OCI-LY7 (cell line): Measurements from ENCODE around the gene REPIN1. TPM values are rescaled to one million over a fixed set of nuclear protein-coding genes. Genes with fewer than 3 reads are reported as not detected.

Experiments used
- BruUV-seq: library from RNA; stranded (reverse); fragments of 400-500 nt; replicated peaks from 2 replicates; lab custom pipeline; 2021; lab: Mats Ljungman, UMichigan
- CTCF ChIA-PET: fragments of 300-600 bp; sonication (Branson Sonifier 250); formaldehyde crosslinking; loops from one replicate; lab custom pipeline; 2022; ENCODE audit warnings: antibody characterized with exemption; ENCODE audit not compliant: unreplicated experiment; lab: Charles Lee
- POLR2A ChIA-PET: fragments of 300-600 bp; sonication (Branson Sonifier 250); formaldehyde crosslinking; loops from one replicate; lab custom pipeline; 2022; ENCODE audit warnings: antibody characterized with exemption; lab: Charles Lee
- DNase-seq: peaks from one replicate; pipeline ENCODE4 v3.0.0-alpha.2; 2015; ENCODE audit warnings: low spot score
- H2AFZ ChIP-seq: fragments of 200-600 bp; sonication (generic), shearing (Covaris generic); 2 replicates; pipeline ENCODE4 v1.6.1; 2014; ENCODE audit warnings: mild to moderate bottlenecking, antibody characterized with exemption, low read length, moderate library complexity
- H3K27ac ChIP-seq: fragments of 200-600 bp; sonication (generic); 2 replicates; pipeline ENCODE4 v1.5.1; 2014; ENCODE audit warnings: mixed run types, low read depth, mild to moderate bottlenecking, moderate library complexity, low read length, inconsistent platforms; ENCODE audit not compliant: poor library complexity, severe bottlenecking
- H3K36me3 ChIP-seq: fragments of 200-600 bp; sonication (generic); 2 replicates; pipeline ENCODE4 v1.6.1; 2014; ENCODE audit warnings: mild to moderate bottlenecking, antibody characterized with exemption, low read length, moderate library complexity, mixed read lengths; ENCODE audit not compliant: insufficient read depth
- H3K4me1 ChIP-seq: fragments of 200-600 bp; sonication (generic); 2 replicates; pipeline ENCODE4 v1.5.1; 2014; ENCODE audit warnings: mild to moderate bottlenecking, low read length; ENCODE audit not compliant: insufficient read depth, poor library complexity, severe bottlenecking
- H3K4me2 ChIP-seq: fragments of 200-600 bp; sonication (generic); 2 replicates; pipeline ENCODE4 v1.6.1; 2014; ENCODE audit warnings: mild to moderate bottlenecking, low read length
- H3K4me3 ChIP-seq: fragments of 200-600 bp; sonication (generic); 2 replicates; pipeline ENCODE4 v1.5.1; 2014; ENCODE audit warnings: mild to moderate bottlenecking, low read depth, low read length; ENCODE audit not compliant: poor library complexity, severe bottlenecking
- H3K79me2 ChIP-seq: fragments of 200-600 bp; sonication (generic); 2 replicates; pipeline ENCODE4 v1.6.1; 2016; ENCODE audit warnings: low read depth, mild to moderate bottlenecking, low read length, moderate library complexity, mixed read lengths; ENCODE audit not compliant: insufficient read depth
- H3K9me2 ChIP-seq: fragments of 200-600 bp; sonication (generic); 2 replicates; pipeline ENCODE4 v1.6.1; 2016; ENCODE audit warnings: mild to moderate bottlenecking, low read length, mixed read lengths; ENCODE audit not compliant: insufficient read depth
- H3K9me3 ChIP-seq: fragments of 200-600 bp; sonication (generic); 2 replicates; pipeline ENCODE4 v1.6.1; 2014; ENCODE audit warnings: mild to moderate bottlenecking, mixed run types, low read length, mixed read lengths
- H4K20me1 ChIP-seq: fragments of 200-600 bp; sonication (generic); 2 replicates; pipeline ENCODE4 v1.6.1; 2014; ENCODE audit warnings: mild to moderate bottlenecking, antibody characterized with exemption, low read length, moderate library complexity, mixed read lengths; ENCODE audit not compliant: insufficient read depth
- EZH2phosphoT487 ChIP-seq: fragments of 200-600 bp; sonication (generic); IDR thresholded peaks from 2 replicates; pipeline ENCODE4 v1.6.1; 2018; ENCODE audit warnings: low read depth, borderline replicate concordance, mild to moderate bottlenecking, mixed run types, antibody characterized with exemption, low read length, moderate library complexity, mixed read lengths
- intact Hi-C: fragments of 100-400 bp; cut with micrococcal nuclease; formaldehyde crosslinking; loops from one replicate; pipeline ENCODE4 v1.10.0; 2022; ENCODE audit not compliant: unreplicated experiment
- total RNA-seq, 2 experiments: library from RNA; depleted of rRNA in 1 of 2; stranded (reverse); fragments of >200 nt in 1 of 2; shearing (Covaris generic) in 1 of 2; gene quantifications; 2 replicates each; pipeline ENCODE4 v1.2.3, GENCODE V29; 2014 to 2022
- TF ChIP-seq, protein P1 (sequence below): fragments of 200-600 bp; sonication (generic); conservative IDR thresholded peaks from 2 replicates; pipeline ENCODE4 v1.5.1; 2014; ENCODE audit warnings: mild to moderate bottlenecking, antibody characterized with exemption, low read length, moderate library complexity, mixed read lengths

REPIN1 gene
- total RNA-seq, 2 experiments from 2014 or later = 19.0 to 46.2 TPM

DNA sequence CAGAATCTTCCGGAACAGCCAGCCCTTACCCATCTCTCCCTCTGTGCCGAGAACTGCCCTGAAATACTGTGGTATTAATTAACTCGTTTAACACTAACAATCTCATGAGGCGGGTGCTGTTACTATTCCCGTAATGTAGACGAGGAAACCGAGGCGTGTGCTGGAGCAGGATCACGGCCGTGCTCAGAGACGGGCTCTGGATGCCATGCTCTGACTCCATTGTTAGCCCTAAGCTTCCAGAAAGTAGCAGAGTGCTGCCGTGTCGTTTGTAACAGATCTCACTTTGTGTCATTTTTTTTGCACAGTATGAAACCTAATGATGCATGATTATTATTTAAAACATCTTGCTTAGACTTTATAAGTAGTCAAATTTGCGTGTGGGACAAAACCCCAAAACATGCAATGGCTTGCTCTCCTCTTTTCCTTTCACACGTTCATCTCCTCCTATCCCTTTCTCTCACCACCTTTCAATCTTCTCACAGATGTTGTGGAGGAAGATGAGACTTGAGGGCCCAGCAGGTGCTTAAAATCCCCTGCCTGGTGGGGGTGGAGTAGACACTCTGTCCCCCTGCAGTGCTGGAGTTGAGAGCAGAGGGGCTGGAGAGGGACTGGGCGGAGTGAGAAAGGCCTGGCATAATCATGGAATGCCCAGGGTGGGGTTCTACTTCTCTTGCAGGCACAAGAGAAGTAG is 44.8 kb upstream of the REPIN1 start:
- no peaks in the 10 kb centered on the region for H3K9me3 ChIP-seq
- peak overlapping the region; percentile 59; the same call in 1 of the 2 replicates for H3K4me2 ChIP-seq
- H3K4me3 ChIP-seq = no peak overlapping the region
- no peaks in the 10 kb centered on the region for H3K4me1 ChIP-seq
- intact Hi-C loops = no loop called here
- no peak overlapping the region for H3K27ac ChIP-seq
- ChIA-PET CTCF (no interaction called here), POLR2A (no interaction called here)
- H2AFZ ChIP-seq = no peak overlapping the region
- no peaks in the 10 kb centered on the region for H3K36me3 ChIP-seq
- no peaks in the 10 kb centered on the region for H4K20me1 ChIP-seq
- no TSS peak for BruUV-seq
- H3K9me2 ChIP-seq = no peaks in the 10 kb centered on the region
- DNase-seq = no peak
- TF ChIP-seq EZH2phosphoT487 = no peak
- TF ChIP-seq, protein P1, sequence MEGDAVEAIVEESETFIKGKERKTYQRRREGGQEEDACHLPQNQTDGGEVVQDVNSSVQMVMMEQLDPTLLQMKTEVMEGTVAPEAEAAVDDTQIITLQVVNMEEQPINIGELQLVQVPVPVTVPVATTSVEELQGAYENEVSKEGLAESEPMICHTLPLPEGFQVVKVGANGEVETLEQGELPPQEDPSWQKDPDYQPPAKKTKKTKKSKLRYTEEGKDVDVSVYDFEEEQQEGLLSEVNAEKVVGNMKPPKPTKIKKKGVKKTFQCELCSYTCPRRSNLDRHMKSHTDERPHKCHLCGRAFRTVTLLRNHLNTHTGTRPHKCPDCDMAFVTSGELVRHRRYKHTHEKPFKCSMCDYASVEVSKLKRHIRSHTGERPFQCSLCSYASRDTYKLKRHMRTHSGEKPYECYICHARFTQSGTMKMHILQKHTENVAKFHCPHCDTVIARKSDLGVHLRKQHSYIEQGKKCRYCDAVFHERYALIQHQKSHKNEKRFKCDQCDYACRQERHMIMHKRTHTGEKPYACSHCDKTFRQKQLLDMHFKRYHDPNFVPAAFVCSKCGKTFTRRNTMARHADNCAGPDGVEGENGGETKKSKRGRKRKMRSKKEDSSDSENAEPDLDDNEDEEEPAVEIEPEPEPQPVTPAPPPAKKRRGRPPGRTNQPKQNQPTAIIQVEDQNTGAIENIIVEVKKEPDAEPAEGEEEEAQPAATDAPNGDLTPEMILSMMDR = no peak
- no peaks in the 10 kb centered on the region for H3K79me2 ChIP-seq

DNA sequence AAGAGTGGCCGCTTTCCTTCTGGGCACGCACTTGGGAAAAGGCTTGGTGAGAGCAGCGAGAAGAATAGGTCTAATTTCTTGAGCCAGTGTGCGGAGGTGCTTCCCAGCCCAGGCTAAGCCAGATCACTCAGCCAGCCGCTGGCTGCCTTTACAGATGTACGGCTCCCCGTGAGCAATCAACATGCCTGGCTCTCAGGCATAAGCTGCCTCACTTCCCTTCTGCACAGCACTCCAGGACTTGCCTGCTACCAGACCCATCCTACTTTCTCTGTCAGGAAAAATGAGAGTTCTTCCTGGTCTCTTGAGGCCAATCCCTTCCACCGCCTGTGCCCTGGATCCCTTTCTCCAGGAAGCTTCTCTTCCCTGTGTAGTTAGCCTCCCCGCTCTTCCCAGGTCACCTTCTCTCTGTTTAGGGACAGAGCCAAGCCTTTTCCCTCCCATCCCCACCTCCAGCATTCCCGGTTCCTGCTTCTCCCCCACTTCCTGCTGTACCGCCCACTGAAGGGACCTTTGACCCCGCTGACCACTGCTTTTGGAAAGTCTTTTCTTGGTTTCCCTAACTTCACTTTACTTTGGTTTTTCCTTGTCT is 44.2 kb upstream of the REPIN1 start:
- Histone ChIP-seq H2AFZ (no peak overlapping the region), H3K9me3 (no peaks in the 10 kb centered on the region), H4K20me1 (no peaks in the 10 kb centered on the region), H3K4me1 (no peaks in the 10 kb centered on the region), H3K4me2 (peak overlapping the region; percentile 59; the same call in 1 of the 2 replicates), H3K27ac (no peak overlapping the region), H3K36me3 (no peaks in the 10 kb centered on the region), H3K9me2 (no peaks in the 10 kb centered on the region), H3K4me3 (no peak overlapping the region), H3K79me2 (no peaks in the 10 kb centered on the region)
- no peak for DNase-seq
- BruUV-seq = no TSS peak
- ChIA-PET POLR2A (no interaction called here), CTCF (no interaction called here)
- intact Hi-C loops = no loop called here
- TF ChIP-seq EZH2phosphoT487 = no peak
- TF ChIP-seq, protein P1 = no peak

DNA sequence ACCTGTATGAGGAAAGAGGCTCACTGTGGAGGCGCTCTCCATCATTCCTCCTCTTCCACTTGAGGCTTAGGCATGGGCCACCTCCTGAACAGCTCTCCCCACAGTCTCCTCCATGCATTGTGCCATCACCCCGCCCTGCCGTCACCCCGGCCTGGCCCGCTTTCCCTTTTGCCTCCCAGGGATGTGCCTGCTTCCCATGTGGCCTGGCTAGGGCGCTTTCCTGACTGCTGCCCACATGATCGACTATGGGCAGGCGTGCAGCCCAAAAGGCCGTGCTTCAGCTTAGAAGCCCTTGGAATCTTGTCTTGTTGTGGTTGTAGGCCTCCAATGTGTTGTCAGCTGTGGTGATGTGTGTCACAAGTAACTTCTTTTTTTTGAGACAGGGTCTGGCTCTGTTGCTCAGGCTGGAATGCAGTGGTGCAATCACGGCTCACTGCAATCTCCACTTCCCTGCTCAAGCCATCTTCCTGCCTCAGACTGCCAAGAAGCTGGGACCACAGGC is 43.5 kb upstream of the REPIN1 start:
- ChIA-PET CTCF (no interaction called here), POLR2A (no interaction called here)
- no peak overlapping the region for H3K27ac ChIP-seq
- no peaks in the 10 kb centered on the region for H3K36me3 ChIP-seq
- H3K4me3 ChIP-seq = no peak overlapping the region
- no peaks in the 10 kb centered on the region for H3K79me2 ChIP-seq
- no peaks in the 10 kb centered on the region for H3K4me1 ChIP-seq
- TF ChIP-seq, protein P1 = no peak
- TF ChIP-seq EZH2phosphoT487 = no peak
- no TSS peak for BruUV-seq
- H2AFZ ChIP-seq = no peak overlapping the region
- intact Hi-C loops = no loop called here
- no peak overlapping the region for H3K4me2 ChIP-seq
- H3K9me2 ChIP-seq = no peaks in the 10 kb centered on the region
- no peaks in the 10 kb centered on the region for H3K9me3 ChIP-seq
- no peaks in the 10 kb centered on the region for H4K20me1 ChIP-seq
- DNase-seq = no peak
